Smooth muscle cell (in vitro differentiated cells): ENCODE measurements around the gene TMEM151B. TPM values are rescaled to one million over a fixed set of nuclear protein-coding genes. Genes with fewer than 3 reads are reported as not detected.

Experiments used
- DNase-seq: peaks from one replicate; lab custom pipeline; 2025; ENCODE audit not compliant: unreplicated experiment; lab: John Stamatoyannopoulos, UW
- H2AFZ ChIP-seq: fragments of 200-600 bp; sonication (generic); 2 replicates; pipeline ENCODE4 v1.6.0; 2016; ENCODE audit warnings: antibody characterized with exemption, low read depth, mild to moderate bottlenecking
- H3F3A ChIP-seq: fragments of 200-600 bp; sonication (generic); 2 replicates; pipeline ENCODE4 v1.6.0; 2017; ENCODE audit warnings: antibody characterized with exemption, low read depth
- H3K27ac ChIP-seq: fragments of 200-600 bp; sonication (generic); 2 replicates; pipeline ENCODE4 v1.5.1; 2016; ENCODE audit warnings: low read depth, mild to moderate bottlenecking
- H3K27me3 ChIP-seq: fragments of 200-600 bp; sonication (generic); 2 replicates; pipeline ENCODE4 v1.6.1; 2016; ENCODE audit warnings: low read depth, mild to moderate bottlenecking
- H3K36me3 ChIP-seq: fragments of 200-600 bp; sonication (generic); 2 replicates; pipeline ENCODE4 v1.5.1; 2016; ENCODE audit warnings: low read depth
- H3K4me1 ChIP-seq: fragments of 200-600 bp; sonication (generic); 2 replicates; pipeline ENCODE4 v1.5.1; 2016; ENCODE audit warnings: low read depth
- H3K4me2 ChIP-seq: fragments of 200-600 bp; sonication (generic); 2 replicates; pipeline ENCODE4 v1.6.0; 2016; ENCODE audit warnings: mild to moderate bottlenecking
- H3K4me3 ChIP-seq: fragments of 200-600 bp; sonication (generic); 2 replicates; pipeline ENCODE4 v1.5.1; 2016; ENCODE audit warnings: mild to moderate bottlenecking
- H3K79me2 ChIP-seq: fragments of 200-600 bp; sonication (generic); 2 replicates; pipeline ENCODE4 v1.6.0; 2016; ENCODE audit warnings: low read depth, mild to moderate bottlenecking
- H3K9ac ChIP-seq: fragments of 200-600 bp; sonication (generic); 2 replicates; pipeline ENCODE4 v1.6.0; 2016; ENCODE audit warnings: low read depth
- H3K9me3 ChIP-seq: fragments of 200-600 bp; sonication (generic); replicated peaks from 2 replicates; pipeline ENCODE4 v1.5.1; 2016; ENCODE audit warnings: low read depth
- H4K20me1 ChIP-seq: fragments of 200-600 bp; sonication (generic); 2 replicates; pipeline ENCODE4 v1.6.0; 2016; ENCODE audit warnings: low read depth
- CTCF ChIP-seq: fragments of 200-600 bp; sonication (generic); IDR thresholded peaks from 2 replicates; pipeline ENCODE4 v1.5.1; 2017; ENCODE audit warnings: borderline replicate concordance, mild to moderate bottlenecking, antibody characterized with exemption; ENCODE audit not compliant: insufficient read depth, poor library complexity, severe bottlenecking
- WGBS: methylation state at CpG from one replicate; pipeline ENCODE4 v1.1.7; 2016; ENCODE audit warnings: low lambda C conversion rate; 5-methylcytosine and 5-hydroxymethylcytosine counted together
- polyA plus RNA-seq: library from polyadenylated mRNA; unstranded; fragments of >200 nt; fragmentation: Nextera tagmentation; extraction: Ambion mirVana; gene quantifications from 2 replicates; pipeline ENCODE4 v1.2.1, GENCODE V29; 2016
- total RNA-seq: library from RNA; depleted of rRNA; stranded (reverse); fragments of >200 nt; gene quantifications from 2 replicates; pipeline ENCODE4 v1.2.3, GENCODE V29; 2014

The TMEM151B gene
- total and polyA plus RNA-seq, 2 experiments from 2014 or later: not detected

GRCh38 chr6:44251576-44252524, 18.4 kb upstream of the TMEM151B start:
- H3K4me2 ChIP-seq: no peak overlapping the region
- no peaks in the 10 kb centered on the region for H3K9me3 ChIP-seq
- no peak overlapping the region for H3K9ac ChIP-seq
- H3K4me1 ChIP-seq: peaks cover 26% of the 10 kb centered on the region
- H2AFZ ChIP-seq: no peak overlapping the region
- no peak for DNase-seq
- H3K79me2 ChIP-seq: peaks cover 79% of the 10 kb centered on the region
- peaks cover 35% of the 10 kb centered on the region for H3K36me3 ChIP-seq
- peaks cover 97% of the 10 kb centered on the region for H4K20me1 ChIP-seq
- H3K4me3 ChIP-seq: no peak overlapping the region
- peak overlapping the region; percentile 62 for H3K27ac ChIP-seq
- H3K27me3 ChIP-seq: no peaks in the 10 kb centered on the region
- 95% methylated on average over 14 of the region's 14 CpGs for WGBS
- TF ChIP-seq CTCF: no peak
- H3F3A ChIP-seq: peaks cover 63% of the 10 kb centered on the region

- no peak overlapping the region for H3K9ac ChIP-seq
- no peaks in the 10 kb centered on the region for H3K9me3 ChIP-seq
- H3K27ac ChIP-seq: peak overlapping the region; percentile 7
- H3K4me2 ChIP-seq: no peak overlapping the region
- H3F3A ChIP-seq: peaks cover 66% of the 10 kb centered on the region
- 86% methylated on average over 10 of the region's 10 CpGs for WGBS
- no peak for DNase-seq
- peaks cover 66% of the 10 kb centered on the region for H3K79me2 ChIP-seq
- peaks cover 26% of the 10 kb centered on the region for H3K4me1 ChIP-seq
- no peaks in the 10 kb centered on the region for H3K27me3 ChIP-seq
- H2AFZ ChIP-seq: no peak overlapping the region
- peaks cover 82% of the 10 kb centered on the region for H4K20me1 ChIP-seq
- peak; percentile 43 for TF ChIP-seq CTCF
- no peak overlapping the region for H3K4me3 ChIP-seq
- peaks cover 35% of the 10 kb centered on the region for H3K36me3 ChIP-seq
These were observed 16.7 kb upstream of the TMEM151B start for GRCh38 chr6:44253307-44254101.

- Histone ChIP-seq H3K27ac (peak overlapping the region; percentile 7), H3F3A (peaks cover 62% of the 10 kb centered on the region), H3K9ac (no peak overlapping the region), H3K4me1 (peaks cover 17% of the 10 kb centered on the region), H3K27me3 (no peaks in the 10 kb centered on the region), H2AFZ (no peak overlapping the region), H3K36me3 (peaks cover 32% of the 10 kb centered on the region), H4K20me1 (peaks cover 72% of the 10 kb centered on the region), H3K9me3 (no peaks in the 10 kb centered on the region), H3K4me2 (no peak overlapping the region), H3K4me3 (no peak overlapping the region), H3K79me2 (peaks cover 57% of the 10 kb centered on the region)
- TF ChIP-seq CTCF: no peak
- DNase-seq: no peak
- WGBS: 85% methylated on average over 12 of the region's 12 CpGs
These were observed 15.8 kb upstream of the TMEM151B start for GRCh38 chr6:44254191-44255104.
